ENCODE data around the gene SH3RF1.

SH3RF1 gene

GRCh38 chr4:169148885-169149284 lies 121.9 kb downstream of the SH3RF1 start:
- no peak overlapping the region for H3K23ac ChIP-seq (ENCODE audit: low read depth, low read length, poor library complexity)
- H3K4me1 ChIP-seq (ENCODE audit: control insufficient read depth in 2 of 2, insufficient read depth in 1 of 2, low read depth in 1 of 2, low read length in 2 of 2): no peaks in the 10 kb centered on the region
- H3K9me3 ChIP-seq (replicated peaks in 1 of 2; ENCODE audit: control insufficient read depth in 2 of 2, insufficient read depth in 1 of 2, low read depth in 1 of 2, low read length in 2 of 2): peaks cover 0 to 4% of the 10 kb centered on the region in 2 donors
- no CpG with 5 or more reads among the region's 4 CpGs for WGBS, 2 donors (ENCODE audit: extremely low coverage in 2 of 2, insufficient read length in 2 of 2, insufficient replicate concordance in 1 of 2)
- no peak overlapping the region for H2AFZ ChIP-seq (ENCODE audit: low read length)
- no peaks in the 10 kb centered on the region for H3K27me3 ChIP-seq (ENCODE audit: control insufficient read depth in 3 of 3, insufficient read depth in 3 of 3, low read depth in 1 of 3, low read length in 3 of 3)
- no peaks in the 10 kb centered on the region for H3K79me1 ChIP-seq (ENCODE audit: low read depth, low read length)
- no peak for DNase-seq (ENCODE audit: low spot score)
- H3K18ac ChIP-seq (ENCODE audit: low read length): no peak overlapping the region
- no peak overlapping the region for H2BK15ac ChIP-seq (ENCODE audit: low read length)
- H3K4me3 ChIP-seq (ENCODE audit: low read length in 2 of 2): no peak overlapping the region
- no peak overlapping the region for H3K4me2 ChIP-seq (ENCODE audit: insufficient read depth, low read length, poor library complexity, severe bottlenecking)
- no peak overlapping the region for H2BK12ac ChIP-seq (ENCODE audit: low read length)
- H3K9ac ChIP-seq (ENCODE audit: low read depth, low read length, poor library complexity): no peak overlapping the region
- no peak overlapping the region for H2AK5ac ChIP-seq (ENCODE audit: low read depth, low read length)
- H4K8ac ChIP-seq (ENCODE audit: low read depth, low read length): no peak overlapping the region
- no peak overlapping the region for H3K27ac ChIP-seq (replicated peaks; ENCODE audit: low read length)
- no peak overlapping the region for H2BK5ac ChIP-seq (ENCODE audit: low read length)
- peaks cover 4 to 64% of the 10 kb centered on the region in 2 donors for H3K36me3 ChIP-seq (replicated peaks in 1 of 2; ENCODE audit: control insufficient read depth in 2 of 2, insufficient read depth in 2 of 2, low read length in 2 of 2)
- H3K14ac ChIP-seq (ENCODE audit: low read length): no peak overlapping the region
- H2BK120ac ChIP-seq (ENCODE audit: low read depth, low read length): no peak overlapping the region
- no peak overlapping the region for H4K91ac ChIP-seq (ENCODE audit: low read depth, low read length, poor library complexity)
- no peak overlapping the region for H3K4ac ChIP-seq (ENCODE audit: low read length)

DNA sequence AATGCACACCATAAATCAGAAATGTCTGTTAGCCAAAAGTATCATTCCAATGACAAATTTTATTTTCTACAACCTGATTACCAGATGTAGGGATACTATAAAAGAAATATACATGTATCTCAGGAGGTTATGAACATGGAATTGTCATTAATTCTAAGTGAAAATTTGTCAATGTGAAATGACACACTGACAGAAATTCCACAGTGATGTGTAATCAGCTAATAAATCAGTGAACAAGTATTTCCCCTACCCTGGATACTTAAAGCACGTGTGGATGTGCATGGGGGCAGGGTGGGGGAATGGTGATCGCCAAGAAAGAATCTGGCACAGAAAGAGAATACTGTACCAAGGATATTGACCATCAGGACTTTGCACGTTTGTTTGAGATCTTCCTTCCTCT lies 123.6 kb downstream of the SH3RF1 start:
- no peak for DNase-seq (ENCODE audit: low spot score)
- Histone ChIP-seq H3K23ac (ENCODE audit: low read depth, low read length, poor library complexity) (no peak overlapping the region), H3K18ac (ENCODE audit: low read length) (no peak overlapping the region), H3K4me1 (ENCODE audit: control insufficient read depth in 2 of 2, insufficient read depth in 1 of 2, low read depth in 1 of 2, low read length in 2 of 2) (peaks cover 0 to 1% of the 10 kb centered on the region in 2 donors), H4K91ac (ENCODE audit: low read depth, low read length, poor library complexity) (no peak overlapping the region), H3K4ac (ENCODE audit: low read length) (no peak overlapping the region), H3K27me3 (ENCODE audit: control insufficient read depth in 3 of 3, insufficient read depth in 3 of 3, low read depth in 1 of 3, low read length in 3 of 3) (no peaks in the 10 kb centered on the region), H3K36me3 (replicated peaks in 1 of 2; ENCODE audit: control insufficient read depth in 2 of 2, insufficient read depth in 2 of 2, low read length in 2 of 2) (peaks cover 4 to 62% of the 10 kb centered on the region in 2 donors), H3K9me3 (replicated peaks in 1 of 2; ENCODE audit: control insufficient read depth in 2 of 2, insufficient read depth in 1 of 2, low read depth in 1 of 2, low read length in 2 of 2) (peaks cover 0 to 4% of the 10 kb centered on the region in 2 donors), H2BK12ac (ENCODE audit: low read length) (no peak overlapping the region), H3K79me1 (ENCODE audit: low read depth, low read length) (no peaks in the 10 kb centered on the region), H2AK5ac (ENCODE audit: low read depth, low read length) (no peak overlapping the region), H2BK5ac (ENCODE audit: low read length) (no peak overlapping the region), H3K4me2 (ENCODE audit: insufficient read depth, low read length, poor library complexity, severe bottlenecking) (no peak overlapping the region), H2BK120ac (ENCODE audit: low read depth, low read length) (no peak overlapping the region), H3K9ac (ENCODE audit: low read depth, low read length, poor library complexity) (no peak overlapping the region), H3K27ac (replicated peaks; ENCODE audit: low read length) (no peak overlapping the region), H4K8ac (ENCODE audit: low read depth, low read length) (no peak overlapping the region), H2AFZ (ENCODE audit: low read length) (no peak overlapping the region), H3K4me3 (ENCODE audit: low read length in 2 of 2) (no peak overlapping the region), H3K14ac (ENCODE audit: low read length) (no peak overlapping the region), H2BK15ac (ENCODE audit: low read length) (no peak overlapping the region)
- no CpG with 5 or more reads among the region's 3 CpGs for WGBS, 2 donors (ENCODE audit: extremely low coverage in 2 of 2, insufficient read length in 2 of 2, insufficient replicate concordance in 1 of 2)

DNA sequence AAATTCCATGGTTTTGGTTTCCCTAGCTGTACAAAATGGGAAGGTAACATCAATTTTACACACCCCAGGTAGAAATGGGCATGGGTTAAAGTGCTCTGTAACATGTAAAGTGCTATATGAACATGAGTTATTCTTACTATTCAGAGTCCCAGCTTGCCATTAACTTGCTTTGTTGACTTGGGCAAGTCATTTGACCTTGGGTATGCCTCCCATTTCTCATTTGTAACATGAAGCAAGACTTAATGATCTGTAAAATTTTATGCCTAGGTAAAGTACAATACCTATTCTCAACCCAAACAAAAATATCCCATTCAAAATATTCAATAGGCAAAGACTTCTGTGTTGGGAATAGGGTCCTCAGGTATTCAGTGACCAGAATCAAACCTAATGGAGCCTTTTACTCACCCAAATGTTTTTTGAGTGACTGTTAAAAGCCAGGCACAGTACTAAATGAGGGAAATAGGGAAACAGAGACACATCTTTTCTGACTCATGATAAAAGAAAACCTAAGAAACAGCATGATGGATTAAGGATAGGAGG lies 126.6 kb downstream of the SH3RF1 start:
- Histone ChIP-seq H2AFZ (ENCODE audit: low read length) (no peak overlapping the region), H4K8ac (ENCODE audit: low read depth, low read length) (no peak overlapping the region), H3K79me1 (ENCODE audit: low read depth, low read length) (peaks cover 3% of the 10 kb centered on the region), H2BK12ac (ENCODE audit: low read length) (no peak overlapping the region), H3K4me2 (ENCODE audit: insufficient read depth, low read length, poor library complexity, severe bottlenecking) (no peak overlapping the region), H2AK5ac (ENCODE audit: low read depth, low read length) (no peak overlapping the region), H3K27ac (replicated peaks; ENCODE audit: low read length) (no peak overlapping the region), H3K36me3 (replicated peaks in 1 of 2; ENCODE audit: control insufficient read depth in 2 of 2, insufficient read depth in 2 of 2, low read length in 2 of 2) (peaks cover 2 to 48% of the 10 kb centered on the region in 2 donors), H2BK120ac (ENCODE audit: low read depth, low read length) (no peak overlapping the region), H3K4me1 (ENCODE audit: control insufficient read depth in 2 of 2, insufficient read depth in 1 of 2, low read depth in 1 of 2, low read length in 2 of 2) (peaks cover 0 to 1% of the 10 kb centered on the region in 2 donors), H3K27me3 (ENCODE audit: control insufficient read depth in 3 of 3, insufficient read depth in 3 of 3, low read depth in 1 of 3, low read length in 3 of 3) (no peaks in the 10 kb centered on the region), H3K23ac (ENCODE audit: low read depth, low read length, poor library complexity) (no peak overlapping the region), H3K14ac (ENCODE audit: low read length) (no peak overlapping the region), H3K4me3 (ENCODE audit: low read length in 2 of 2) (no peak overlapping the region), H3K9ac (ENCODE audit: low read depth, low read length, poor library complexity) (no peak overlapping the region), H3K9me3 (replicated peaks in 1 of 2; ENCODE audit: control insufficient read depth in 2 of 2, insufficient read depth in 1 of 2, low read depth in 1 of 2, low read length in 2 of 2) (no peaks in the 10 kb centered on the region), H2BK5ac (ENCODE audit: low read length) (no peak overlapping the region), H3K4ac (ENCODE audit: low read length) (no peak overlapping the region), H3K18ac (ENCODE audit: low read length) (no peak overlapping the region), H2BK15ac (ENCODE audit: low read length) (no peak overlapping the region), H4K91ac (ENCODE audit: low read depth, low read length, poor library complexity) (no peak overlapping the region)
- DNase-seq (ENCODE audit: low spot score): no peak

GRCh38 chr4:169143335-169143734 lies 127.4 kb downstream of the SH3RF1 start:
- H3K9me3 ChIP-seq (replicated peaks in 1 of 2; ENCODE audit: control insufficient read depth in 2 of 2, insufficient read depth in 1 of 2, low read depth in 1 of 2, low read length in 2 of 2): no peaks in the 10 kb centered on the region
- no peak overlapping the region for H4K8ac ChIP-seq (ENCODE audit: low read depth, low read length)
- H3K4me2 ChIP-seq (ENCODE audit: insufficient read depth, low read length, poor library complexity, severe bottlenecking): no peak overlapping the region
- peaks cover 3% of the 10 kb centered on the region for H3K79me1 ChIP-seq (ENCODE audit: low read depth, low read length)
- H2AFZ ChIP-seq (ENCODE audit: low read length): no peak overlapping the region
- H3K9ac ChIP-seq (ENCODE audit: low read depth, low read length, poor library complexity): no peak overlapping the region
- no peak overlapping the region for H2BK120ac ChIP-seq (ENCODE audit: low read depth, low read length)
- H3K27me3 ChIP-seq (ENCODE audit: control insufficient read depth in 3 of 3, insufficient read depth in 3 of 3, low read depth in 1 of 3, low read length in 3 of 3): no peaks in the 10 kb centered on the region
- H3K36me3 ChIP-seq (replicated peaks in 1 of 2; ENCODE audit: control insufficient read depth in 2 of 2, insufficient read depth in 2 of 2, low read length in 2 of 2): peaks cover 2 to 44% of the 10 kb centered on the region in 2 donors
- H2BK12ac ChIP-seq (ENCODE audit: low read length): no peak overlapping the region
- H3K14ac ChIP-seq (ENCODE audit: low read length): no peak overlapping the region
- H3K23ac ChIP-seq (ENCODE audit: low read depth, low read length, poor library complexity): no peak overlapping the region
- no peak overlapping the region for H3K27ac ChIP-seq (replicated peaks; ENCODE audit: low read length)
- H3K4me3 ChIP-seq (ENCODE audit: low read length in 2 of 2): no peak overlapping the region
- H3K18ac ChIP-seq (ENCODE audit: low read length): no peak overlapping the region
- H4K91ac ChIP-seq (ENCODE audit: low read depth, low read length, poor library complexity): no peak overlapping the region
- H2BK15ac ChIP-seq (ENCODE audit: low read length): no peak overlapping the region
- no peak for DNase-seq (ENCODE audit: low spot score)
- H3K4ac ChIP-seq (ENCODE audit: low read length): no peak overlapping the region
- H2AK5ac ChIP-seq (ENCODE audit: low read depth, low read length): no peak overlapping the region
- WGBS, 2 donors (ENCODE audit: extremely low coverage in 2 of 2, insufficient read length in 2 of 2, insufficient replicate concordance in 1 of 2): no CpG with 5 or more reads among the region's 9 CpGs
- H2BK5ac ChIP-seq (ENCODE audit: low read length): no peak overlapping the region
- H3K4me1 ChIP-seq (ENCODE audit: control insufficient read depth in 2 of 2, insufficient read depth in 1 of 2, low read depth in 1 of 2, low read length in 2 of 2): peaks cover 0 to 1% of the 10 kb centered on the region in 2 donors
